ENCODE data around the gene BABAM2. TPM values are rescaled to one million over a fixed set of nuclear protein-coding genes. Genes with fewer than 3 reads are reported as not detected.

The BABAM2 gene
- total RNA-seq, 1 donor from 2014 or later = 28.5 TPM

DNA sequence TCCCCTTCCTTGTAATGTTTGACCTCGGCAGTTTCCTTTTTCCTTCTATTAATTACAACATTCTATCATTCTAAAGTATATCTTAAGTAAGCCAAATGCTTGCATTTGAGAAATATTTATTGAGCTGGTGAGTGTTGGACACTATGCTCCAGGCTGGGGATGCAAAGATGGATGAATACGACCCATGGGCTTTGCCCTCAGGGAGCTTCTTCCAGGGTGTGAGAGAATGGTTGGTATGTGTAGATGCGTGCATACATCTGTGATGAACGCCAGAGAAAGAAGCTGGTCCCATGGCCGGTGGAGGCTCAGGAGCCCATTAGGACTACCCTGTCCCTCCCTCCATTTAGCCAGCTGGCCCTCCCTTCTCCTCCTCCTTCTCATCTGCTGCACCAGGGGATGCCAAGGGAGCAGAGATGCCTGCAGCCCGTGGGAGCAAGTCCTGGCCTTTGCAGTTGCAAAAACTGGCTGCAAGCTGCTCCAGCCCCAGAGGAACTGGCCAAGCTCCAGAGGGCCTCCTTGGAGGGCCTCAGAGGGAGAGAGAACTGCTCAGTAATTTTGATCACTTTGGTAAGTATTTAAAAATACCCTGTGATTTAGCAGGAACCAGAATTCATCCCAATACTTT, 436.5 kb downstream of the BABAM2 start:
- no peak for TF ChIP-seq EZH2 (IDR thresholded peaks at IDR 0.05; ENCODE audit: insufficient read depth, low read length)
- TF ChIP-seq, protein P1, sequence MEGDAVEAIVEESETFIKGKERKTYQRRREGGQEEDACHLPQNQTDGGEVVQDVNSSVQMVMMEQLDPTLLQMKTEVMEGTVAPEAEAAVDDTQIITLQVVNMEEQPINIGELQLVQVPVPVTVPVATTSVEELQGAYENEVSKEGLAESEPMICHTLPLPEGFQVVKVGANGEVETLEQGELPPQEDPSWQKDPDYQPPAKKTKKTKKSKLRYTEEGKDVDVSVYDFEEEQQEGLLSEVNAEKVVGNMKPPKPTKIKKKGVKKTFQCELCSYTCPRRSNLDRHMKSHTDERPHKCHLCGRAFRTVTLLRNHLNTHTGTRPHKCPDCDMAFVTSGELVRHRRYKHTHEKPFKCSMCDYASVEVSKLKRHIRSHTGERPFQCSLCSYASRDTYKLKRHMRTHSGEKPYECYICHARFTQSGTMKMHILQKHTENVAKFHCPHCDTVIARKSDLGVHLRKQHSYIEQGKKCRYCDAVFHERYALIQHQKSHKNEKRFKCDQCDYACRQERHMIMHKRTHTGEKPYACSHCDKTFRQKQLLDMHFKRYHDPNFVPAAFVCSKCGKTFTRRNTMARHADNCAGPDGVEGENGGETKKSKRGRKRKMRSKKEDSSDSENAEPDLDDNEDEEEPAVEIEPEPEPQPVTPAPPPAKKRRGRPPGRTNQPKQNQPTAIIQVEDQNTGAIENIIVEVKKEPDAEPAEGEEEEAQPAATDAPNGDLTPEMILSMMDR (IDR thresholded peaks at IDR 0.05; ENCODE audit: insufficient read depth, low read depth, low read length) = no peak
- Histone ChIP-seq H3K9me3 (ENCODE audit: insufficient read depth, low read depth, low read length) (no peaks in the 10 kb centered on the region), H4K20me1 (ENCODE audit: insufficient read depth, low read length) (no peaks in the 10 kb centered on the region), H3K27me3 (ENCODE audit: insufficient read depth, low read length) (no peaks in the 10 kb centered on the region), H2AFZ (ENCODE audit: low read depth, low read length) (no peak overlapping the region), H3K4me3 (ENCODE audit: insufficient read depth, low read depth, low read length) (no peak overlapping the region), H3K79me2 (ENCODE audit: insufficient read depth, low read length) (no peaks in the 10 kb centered on the region), H3K36me3 (ENCODE audit: insufficient read depth, low read length) (no peaks in the 10 kb centered on the region), H3K4me1 (ENCODE audit: insufficient read depth, low read length) (peaks cover 14% of the 10 kb centered on the region), H3K27ac (ENCODE audit: low read depth, low read length) (no peak overlapping the region), H3K9ac (ENCODE audit: low read length) (no peak overlapping the region), H3K4me2 (ENCODE audit: low read length) (no peak overlapping the region)
- no peak for DNase-seq (ENCODE audit: low read depth)
- H3K27ac Mint-ChIP-seq (ENCODE audit: unreplicated experiment) = no peak overlapping the region
- H3K9me3 Mint-ChIP-seq (ENCODE audit: unreplicated experiment) = no peaks in the 10 kb centered on the region
- peaks cover 12% of the 10 kb centered on the region for H3K36me3 Mint-ChIP-seq (ENCODE audit: low read depth, unreplicated experiment)
- H3K27me3 Mint-ChIP-seq (ENCODE audit: low read depth, unreplicated experiment) = no peaks in the 10 kb centered on the region
- H3K4me3 Mint-ChIP-seq (ENCODE audit: unreplicated experiment) = no peak overlapping the region
- peaks cover 25% of the 10 kb centered on the region for H3K4me1 Mint-ChIP-seq (ENCODE audit: low read depth, unreplicated experiment)
- FAIRE-seq = no peak

DNA sequence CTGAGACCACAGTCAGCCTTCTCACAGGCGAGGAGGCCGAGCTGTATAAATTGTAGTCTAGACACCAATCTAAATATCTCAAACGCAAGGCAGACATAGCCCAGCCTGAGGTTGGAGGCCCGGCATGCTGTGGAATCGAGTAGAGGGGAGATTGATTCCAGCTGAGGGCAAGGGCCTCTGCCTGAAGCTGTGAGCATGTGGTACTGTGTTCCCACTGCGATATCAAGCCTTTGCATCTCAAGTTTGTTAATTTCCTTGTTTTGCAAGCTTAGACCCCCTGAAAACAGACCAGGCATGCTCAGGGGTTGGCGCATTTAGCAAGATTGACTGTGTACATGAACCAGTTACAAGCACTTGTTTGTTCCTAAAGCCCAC, 437.0 kb downstream of the BABAM2 start:
- Histone ChIP-seq H2AFZ (ENCODE audit: low read depth, low read length) (no peak overlapping the region), H3K4me2 (ENCODE audit: low read length) (no peak overlapping the region), H3K79me2 (ENCODE audit: insufficient read depth, low read length) (no peaks in the 10 kb centered on the region), H3K4me1 (ENCODE audit: insufficient read depth, low read length) (peaks cover 11% of the 10 kb centered on the region), H3K27me3 (ENCODE audit: insufficient read depth, low read length) (no peaks in the 10 kb centered on the region), H4K20me1 (ENCODE audit: insufficient read depth, low read length) (no peaks in the 10 kb centered on the region), H3K36me3 (ENCODE audit: insufficient read depth, low read length) (no peaks in the 10 kb centered on the region), H3K9ac (ENCODE audit: low read length) (no peak overlapping the region), H3K9me3 (ENCODE audit: insufficient read depth, low read depth, low read length) (no peaks in the 10 kb centered on the region), H3K27ac (ENCODE audit: low read depth, low read length) (no peak overlapping the region), H3K4me3 (ENCODE audit: insufficient read depth, low read depth, low read length) (no peak overlapping the region)
- Mint-ChIP-seq H3K4me1 (ENCODE audit: low read depth, unreplicated experiment) (peaks cover 24% of the 10 kb centered on the region), H3K36me3 (ENCODE audit: low read depth, unreplicated experiment) (peaks cover 17% of the 10 kb centered on the region), H3K9me3 (ENCODE audit: unreplicated experiment) (no peaks in the 10 kb centered on the region), H3K27ac (ENCODE audit: unreplicated experiment) (no peak overlapping the region), H3K27me3 (ENCODE audit: low read depth, unreplicated experiment) (no peaks in the 10 kb centered on the region), H3K4me3 (ENCODE audit: unreplicated experiment) (no peak overlapping the region)
- FAIRE-seq = no peak
- DNase-seq (ENCODE audit: low read depth) = no peak
- TF ChIP-seq, protein P1 (IDR thresholded peaks at IDR 0.05; ENCODE audit: insufficient read depth, low read depth, low read length) = no peak
- TF ChIP-seq EZH2 (IDR thresholded peaks at IDR 0.05; ENCODE audit: insufficient read depth, low read length) = no peak
